Liver (tissue), 9 donors: ENCODE measurements around the gene CMTM8. TPM values are rescaled to one million over a fixed set of nuclear protein-coding genes. Genes with fewer than 3 reads are reported as not detected.

Experiments
- DNase-seq: peaks from one replicate; pipeline ENCODE4 v3.0.0-alpha.2; 2017; ENCODE audit warnings: low spot score
- H3K27ac ChIP-seq, 2 donors: one replicate each; pipeline ENCODE4 v1.7.0; 2013; ENCODE audit warnings: inconsistent platforms in 2 of 2, low read length in 2 of 2, control low read depth in 1 of 2, low read depth in 1 of 2, mild to moderate bottlenecking in 1 of 2
- H3K27me3 ChIP-seq, 4 donors: one replicate each; pipeline versions ENCODE4 v1.6.1 to v1.7.0; 2013; ENCODE audit warnings: low read length in 3 of 4, inconsistent platforms in 1 of 4, mild to moderate bottlenecking in 1 of 4, moderate library complexity in 1 of 4; ENCODE audit not compliant: control insufficient read depth in 4 of 4, insufficient read depth in 4 of 4
- H3K36me3 ChIP-seq, 4 donors: one replicate each; pipeline versions ENCODE4 v1.6.1 to v1.7.0; 2013; ENCODE audit warnings: low read length in 3 of 4, mild to moderate bottlenecking in 3 of 4, low read depth in 1 of 4, moderate library complexity in 1 of 4; ENCODE audit not compliant: control insufficient read depth in 4 of 4, insufficient read depth in 3 of 4
- H3K4me1 ChIP-seq, 4 donors: one replicate each; pipeline versions ENCODE4 v1.6.1 to v1.7.0; 2013; ENCODE audit warnings: low read length in 3 of 4, mild to moderate bottlenecking in 3 of 4, moderate library complexity in 1 of 4; ENCODE audit not compliant: control insufficient read depth in 4 of 4, insufficient read depth in 4 of 4
- H3K4me3 ChIP-seq, 3 donors: one replicate each; pipeline versions ENCODE4 v1.6.1 to v1.7.0; 2013; ENCODE audit warnings: low read length in 3 of 3, control low read depth in 1 of 3, low read depth in 1 of 3, mild to moderate bottlenecking in 1 of 3
- H3K9ac ChIP-seq, 2 donors: one replicate each; pipeline ENCODE4 v1.7.0; 2013; ENCODE audit warnings: low read length in 2 of 2, mild to moderate bottlenecking in 2 of 2, moderate library complexity in 2 of 2, control low read depth in 1 of 2, low read depth in 1 of 2
- H3K9me3 ChIP-seq, 4 donors: one replicate each; pipeline versions ENCODE4 v1.6.1 to v1.7.0; 2013; ENCODE audit warnings: low read length in 3 of 4; ENCODE audit not compliant: control insufficient read depth in 4 of 4
- EGR1 ChIP-seq, 2 donors: IDR thresholded peaks; 2 replicates each; pipeline ENCODE4 v1.6.1; 2016 to 2018; ENCODE audit warnings: antibody characterized with exemption in 2 of 2, low read depth in 2 of 2
- FOXA1 ChIP-seq: IDR thresholded peaks from 2 replicates; pipeline ENCODE4 v1.6.1; 2016; ENCODE audit warnings: antibody characterized with exemption
- FOXA2 ChIP-seq: IDR thresholded peaks from 2 replicates; pipeline ENCODE4 v1.6.1; 2016; ENCODE audit warnings: antibody characterized with exemption
- GABPA ChIP-seq, 2 donors: IDR thresholded peaks in 1 of 2; conservative IDR thresholded peaks in 1 of 2; 2 replicates each; pipeline ENCODE4 v1.6.1; 2016; ENCODE audit warnings: antibody characterized with exemption in 2 of 2, mild to moderate bottlenecking in 1 of 2, moderate library complexity in 1 of 2
- HNF4A ChIP-seq, 2 donors: conservative IDR thresholded peaks; 2 replicates each; pipeline ENCODE4 v1.6.1; 2016; ENCODE audit warnings: antibody characterized with exemption in 2 of 2, mild to moderate bottlenecking in 2 of 2
- HNF4G ChIP-seq: IDR thresholded peaks from 2 replicates; pipeline ENCODE4 v1.6.1; 2016; ENCODE audit warnings: antibody characterized with exemption
- JUND ChIP-seq, 2 donors: IDR thresholded peaks; 2 replicates each; pipeline ENCODE4 v1.6.1; 2016; ENCODE audit warnings: antibody characterized with exemption in 2 of 2
- NR2F2 ChIP-seq: IDR thresholded peaks from 2 replicates; pipeline ENCODE4 v1.6.1; 2016; ENCODE audit warnings: antibody characterized with exemption
- RAD21 ChIP-seq, 2 donors: IDR thresholded peaks; 2 replicates each; pipeline ENCODE4 v1.6.1; 2016; ENCODE audit warnings: antibody characterized with exemption in 2 of 2, mild to moderate bottlenecking in 2 of 2
- RXRA ChIP-seq, 2 donors: IDR thresholded peaks; 2 replicates each; pipeline ENCODE4 v1.6.1; 2017 to 2018; ENCODE audit warnings: antibody characterized with exemption in 2 of 2, mild to moderate bottlenecking in 1 of 2
- SP1 ChIP-seq: IDR thresholded peaks from 2 replicates; pipeline ENCODE4 v1.6.1; 2018; ENCODE audit warnings: antibody characterized with exemption, mild to moderate bottlenecking
- TAF1 ChIP-seq: conservative IDR thresholded peaks from 2 replicates; pipeline ENCODE4 v1.6.1; 2016; ENCODE audit warnings: antibody characterized with exemption, mild to moderate bottlenecking
- YY1 ChIP-seq: IDR thresholded peaks from 2 replicates; pipeline ENCODE4 v1.6.1; 2016; ENCODE audit warnings: antibody characterized with exemption, mild to moderate bottlenecking
- WGBS: extraction: QIAGEN DNeasy Blood & Tissue Kit; methylation state at CpG from one replicate; pipeline ENCODE4 v1.1.7; 2013; 5-methylcytosine and 5-hydroxymethylcytosine counted together
- polyA plus RNA-seq, 2 donors: library from polyadenylated mRNA; stranded (reverse) in 1 of 2; unstranded in 1 of 2; fragments of 200-250 nt in 1 of 2; fragments of >200 nt in 1 of 2; fragmentation: Nextera tagmentation in 1 of 2; extraction: Ambion mirVana in 1 of 2; gene quantifications; one replicate each; pipeline versions ENCODE4 v1.2.1 to v1.2.3, GENCODE V29; 2013 to 2015
- total RNA-seq, 2 donors: library from RNA; depleted of rRNA; stranded (reverse); fragments of >200 nt; gene quantifications; one replicate each; pipeline ENCODE4 v1.2.3, GENCODE V29; 2014
- TF ChIP-seq, protein P1 (sequence below): IDR thresholded peaks from 2 replicates; pipeline ENCODE4 v1.6.1; 2016; ENCODE audit warnings: antibody characterized with exemption
- TF ChIP-seq, protein P2 (sequence below): IDR thresholded peaks from 2 replicates; pipeline ENCODE4 v1.6.1; 2016; ENCODE audit warnings: antibody characterized with exemption
- TF ChIP-seq, protein P3 (sequence below): IDR thresholded peaks from 2 replicates; pipeline ENCODE4 v1.6.1; 2016; ENCODE audit warnings: antibody characterized with exemption, mild to moderate bottlenecking
- TF ChIP-seq, protein P4 (sequence below): IDR thresholded peaks from 2 replicates; pipeline ENCODE4 v1.6.1; 2016; ENCODE audit warnings: antibody characterized with exemption
- TF ChIP-seq, protein P5 (sequence below): fragments of 150-350 bp; IDR thresholded peaks from 2 replicates; pipeline ENCODE4 v1.5.1; 2017; ENCODE audit warnings: improper control_type of control experiment, low read depth, low read length; ENCODE audit not compliant: missing input control
- donor health status: healthy.
- donor health status: healthy.
- donor health status: healthy.
- donor health status: healthy.
- donor health status: healthy.

Gene CMTM8
- total and polyA plus RNA-seq, 4 donors = 4.3 to 44.6 (median 12.5) TPM

DNA sequence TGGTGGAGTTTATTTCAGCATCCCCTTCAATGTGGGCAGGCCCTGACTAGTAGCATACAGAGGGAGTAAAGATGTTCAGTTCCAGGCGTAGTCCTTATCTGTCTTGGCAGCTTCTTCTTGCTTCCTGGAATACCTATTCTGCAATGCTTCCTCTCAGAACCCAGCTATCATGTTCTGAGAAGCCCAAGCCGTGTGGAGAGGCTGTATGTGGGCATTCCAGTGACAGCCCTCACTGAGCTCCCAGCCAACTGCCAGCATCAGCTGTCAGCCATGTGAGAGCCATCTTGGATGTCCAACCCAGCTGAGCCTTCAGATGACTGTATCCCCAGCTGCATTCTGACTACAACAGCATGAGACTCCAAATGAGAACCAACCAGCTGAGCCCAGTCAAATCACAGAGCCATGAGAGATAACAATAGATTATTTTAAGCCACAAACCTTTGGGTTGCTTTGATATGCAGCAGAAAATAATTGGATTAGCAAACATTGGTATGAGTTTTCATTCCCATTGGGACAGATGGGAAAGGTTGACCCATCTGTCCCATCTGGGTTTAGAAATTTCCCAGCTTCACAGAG, 144.7 kb downstream of the CMTM8 start:
- Histone ChIP-seq H3K9ac (no peak overlapping the region), H3K4me1 (no peaks in the 10 kb centered on the region), H3K4me3 (no peak overlapping the region), H3K9me3 (no peaks in the 10 kb centered on the region), H3K27ac (no peak overlapping the region), H3K27me3 (no peaks in the 10 kb centered on the region), H3K36me3 (no peaks in the 10 kb centered on the region)
- WGBS = 45% methylated on average over 2 of the region's 2 CpGs
- DNase-seq = no peak
- TF ChIP-seq, protein P1, sequence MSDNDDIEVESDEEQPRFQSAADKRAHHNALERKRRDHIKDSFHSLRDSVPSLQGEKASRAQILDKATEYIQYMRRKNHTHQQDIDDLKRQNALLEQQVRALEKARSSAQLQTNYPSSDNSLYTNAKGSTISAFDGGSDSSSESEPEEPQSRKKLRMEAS = no peak
- TF ChIP-seq RXRA (IDR thresholded peaks at IDR 0.05) (no peak), GABPA (IDR thresholded peaks at IDR 0.05 in 1 of 2, conservative IDR thresholded peaks at IDR 0.05 in 1 of 2) (no peak), FOXA1 (no peak), HNF4A (conservative IDR thresholded peaks at IDR 0.05) (no peak), SP1 (no peak), YY1 (no peak), TAF1 (no peak), JUND (IDR thresholded peaks at IDR 0.05) (no peak), NR2F2 (no peak), FOXA2 (no peak), HNF4G (no peak), EGR1 (IDR thresholded peaks at IDR 0.05; ENCODE audit: low read depth in 2 of 2) (no peak), RAD21 (IDR thresholded peaks at IDR 0.05) (no peak)
- TF ChIP-seq, protein P2, sequence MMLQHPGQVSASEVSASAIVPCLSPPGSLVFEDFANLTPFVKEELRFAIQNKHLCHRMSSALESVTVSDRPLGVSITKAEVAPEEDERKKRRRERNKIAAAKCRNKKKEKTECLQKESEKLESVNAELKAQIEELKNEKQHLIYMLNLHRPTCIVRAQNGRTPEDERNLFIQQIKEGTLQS = no peak
- TF ChIP-seq, protein P3, sequence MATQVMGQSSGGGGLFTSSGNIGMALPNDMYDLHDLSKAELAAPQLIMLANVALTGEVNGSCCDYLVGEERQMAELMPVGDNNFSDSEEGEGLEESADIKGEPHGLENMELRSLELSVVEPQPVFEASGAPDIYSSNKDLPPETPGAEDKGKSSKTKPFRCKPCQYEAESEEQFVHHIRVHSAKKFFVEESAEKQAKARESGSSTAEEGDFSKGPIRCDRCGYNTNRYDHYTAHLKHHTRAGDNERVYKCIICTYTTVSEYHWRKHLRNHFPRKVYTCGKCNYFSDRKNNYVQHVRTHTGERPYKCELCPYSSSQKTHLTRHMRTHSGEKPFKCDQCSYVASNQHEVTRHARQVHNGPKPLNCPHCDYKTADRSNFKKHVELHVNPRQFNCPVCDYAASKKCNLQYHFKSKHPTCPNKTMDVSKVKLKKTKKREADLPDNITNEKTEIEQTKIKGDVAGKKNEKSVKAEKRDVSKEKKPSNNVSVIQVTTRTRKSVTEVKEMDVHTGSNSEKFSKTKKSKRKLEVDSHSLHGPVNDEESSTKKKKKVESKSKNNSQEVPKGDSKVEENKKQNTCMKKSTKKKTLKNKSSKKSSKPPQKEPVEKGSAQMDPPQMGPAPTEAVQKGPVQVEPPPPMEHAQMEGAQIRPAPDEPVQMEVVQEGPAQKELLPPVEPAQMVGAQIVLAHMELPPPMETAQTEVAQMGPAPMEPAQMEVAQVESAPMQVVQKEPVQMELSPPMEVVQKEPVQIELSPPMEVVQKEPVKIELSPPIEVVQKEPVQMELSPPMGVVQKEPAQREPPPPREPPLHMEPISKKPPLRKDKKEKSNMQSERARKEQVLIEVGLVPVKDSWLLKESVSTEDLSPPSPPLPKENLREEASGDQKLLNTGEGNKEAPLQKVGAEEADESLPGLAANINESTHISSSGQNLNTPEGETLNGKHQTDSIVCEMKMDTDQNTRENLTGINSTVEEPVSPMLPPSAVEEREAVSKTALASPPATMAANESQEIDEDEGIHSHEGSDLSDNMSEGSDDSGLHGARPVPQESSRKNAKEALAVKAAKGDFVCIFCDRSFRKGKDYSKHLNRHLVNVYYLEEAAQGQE = no peak
- TF ChIP-seq, protein P4, sequence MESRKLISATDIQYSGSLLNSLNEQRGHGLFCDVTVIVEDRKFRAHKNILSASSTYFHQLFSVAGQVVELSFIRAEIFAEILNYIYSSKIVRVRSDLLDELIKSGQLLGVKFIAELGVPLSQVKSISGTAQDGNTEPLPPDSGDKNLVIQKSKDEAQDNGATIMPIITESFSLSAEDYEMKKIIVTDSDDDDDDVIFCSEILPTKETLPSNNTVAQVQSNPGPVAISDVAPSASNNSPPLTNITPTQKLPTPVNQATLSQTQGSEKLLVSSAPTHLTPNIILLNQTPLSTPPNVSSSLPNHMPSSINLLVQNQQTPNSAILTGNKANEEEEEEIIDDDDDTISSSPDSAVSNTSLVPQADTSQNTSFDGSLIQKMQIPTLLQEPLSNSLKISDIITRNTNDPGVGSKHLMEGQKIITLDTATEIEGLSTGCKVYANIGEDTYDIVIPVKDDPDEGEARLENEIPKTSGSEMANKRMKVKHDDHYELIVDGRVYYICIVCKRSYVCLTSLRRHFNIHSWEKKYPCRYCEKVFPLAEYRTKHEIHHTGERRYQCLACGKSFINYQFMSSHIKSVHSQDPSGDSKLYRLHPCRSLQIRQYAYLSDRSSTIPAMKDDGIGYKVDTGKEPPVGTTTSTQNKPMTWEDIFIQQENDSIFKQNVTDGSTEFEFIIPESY = no peak
- TF ChIP-seq, protein P5, sequence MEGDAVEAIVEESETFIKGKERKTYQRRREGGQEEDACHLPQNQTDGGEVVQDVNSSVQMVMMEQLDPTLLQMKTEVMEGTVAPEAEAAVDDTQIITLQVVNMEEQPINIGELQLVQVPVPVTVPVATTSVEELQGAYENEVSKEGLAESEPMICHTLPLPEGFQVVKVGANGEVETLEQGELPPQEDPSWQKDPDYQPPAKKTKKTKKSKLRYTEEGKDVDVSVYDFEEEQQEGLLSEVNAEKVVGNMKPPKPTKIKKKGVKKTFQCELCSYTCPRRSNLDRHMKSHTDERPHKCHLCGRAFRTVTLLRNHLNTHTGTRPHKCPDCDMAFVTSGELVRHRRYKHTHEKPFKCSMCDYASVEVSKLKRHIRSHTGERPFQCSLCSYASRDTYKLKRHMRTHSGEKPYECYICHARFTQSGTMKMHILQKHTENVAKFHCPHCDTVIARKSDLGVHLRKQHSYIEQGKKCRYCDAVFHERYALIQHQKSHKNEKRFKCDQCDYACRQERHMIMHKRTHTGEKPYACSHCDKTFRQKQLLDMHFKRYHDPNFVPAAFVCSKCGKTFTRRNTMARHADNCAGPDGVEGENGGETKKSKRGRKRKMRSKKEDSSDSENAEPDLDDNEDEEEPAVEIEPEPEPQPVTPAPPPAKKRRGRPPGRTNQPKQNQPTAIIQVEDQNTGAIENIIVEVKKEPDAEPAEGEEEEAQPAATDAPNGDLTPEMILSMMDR = no peak
